Liver (tissue), 9 donors: ENCODE results near the gene SPRN. TPM values are rescaled to one million over a fixed set of nuclear protein-coding genes. Genes with fewer than 3 reads are reported as not detected.

Source experiments
- DNase-seq: peaks from one replicate; pipeline ENCODE4 v3.0.0-alpha.2; 2017; ENCODE audit warnings: low spot score
- H3K27ac ChIP-seq, 2 donors: one replicate each; pipeline ENCODE4 v1.7.0; 2013; ENCODE audit warnings: inconsistent platforms in 2 of 2, low read length in 2 of 2, control low read depth in 1 of 2, low read depth in 1 of 2, mild to moderate bottlenecking in 1 of 2
- H3K27me3 ChIP-seq, 4 donors: one replicate each; pipeline versions ENCODE4 v1.6.1 to v1.7.0; 2013; ENCODE audit warnings: low read length in 3 of 4, inconsistent platforms in 1 of 4, mild to moderate bottlenecking in 1 of 4, moderate library complexity in 1 of 4; ENCODE audit not compliant: control insufficient read depth in 4 of 4, insufficient read depth in 4 of 4
- H3K36me3 ChIP-seq, 4 donors: one replicate each; pipeline versions ENCODE4 v1.6.1 to v1.7.0; 2013; ENCODE audit warnings: low read length in 3 of 4, mild to moderate bottlenecking in 3 of 4, low read depth in 1 of 4, moderate library complexity in 1 of 4; ENCODE audit not compliant: control insufficient read depth in 4 of 4, insufficient read depth in 3 of 4
- H3K4me1 ChIP-seq, 4 donors: one replicate each; pipeline versions ENCODE4 v1.6.1 to v1.7.0; 2013; ENCODE audit warnings: low read length in 3 of 4, mild to moderate bottlenecking in 3 of 4, moderate library complexity in 1 of 4; ENCODE audit not compliant: control insufficient read depth in 4 of 4, insufficient read depth in 4 of 4
- H3K4me3 ChIP-seq, 3 donors: one replicate each; pipeline versions ENCODE4 v1.6.1 to v1.7.0; 2013; ENCODE audit warnings: low read length in 3 of 3, control low read depth in 1 of 3, low read depth in 1 of 3, mild to moderate bottlenecking in 1 of 3
- H3K9ac ChIP-seq, 2 donors: one replicate each; pipeline ENCODE4 v1.7.0; 2013; ENCODE audit warnings: low read length in 2 of 2, mild to moderate bottlenecking in 2 of 2, moderate library complexity in 2 of 2, control low read depth in 1 of 2, low read depth in 1 of 2
- H3K9me3 ChIP-seq, 4 donors: one replicate each; pipeline versions ENCODE4 v1.6.1 to v1.7.0; 2013; ENCODE audit warnings: low read length in 3 of 4; ENCODE audit not compliant: control insufficient read depth in 4 of 4
- ATF3 ChIP-seq: IDR thresholded peaks from 2 replicates; pipeline ENCODE4 v1.6.1; 2016; ENCODE audit warnings: antibody characterized with exemption
- CTCF ChIP-seq: fragments of 150-350 bp; IDR thresholded peaks from 2 replicates; pipeline ENCODE4 v1.5.1; 2017; ENCODE audit warnings: improper control_type of control experiment, low read depth, low read length; ENCODE audit not compliant: missing input control
- EGR1 ChIP-seq, 2 donors: IDR thresholded peaks; 2 replicates each; pipeline ENCODE4 v1.6.1; 2016 to 2018; ENCODE audit warnings: antibody characterized with exemption in 2 of 2, low read depth in 2 of 2
- FOXA1 ChIP-seq: IDR thresholded peaks from 2 replicates; pipeline ENCODE4 v1.6.1; 2016; ENCODE audit warnings: antibody characterized with exemption
- FOXA2 ChIP-seq: IDR thresholded peaks from 2 replicates; pipeline ENCODE4 v1.6.1; 2016; ENCODE audit warnings: antibody characterized with exemption
- HNF4G ChIP-seq: IDR thresholded peaks from 2 replicates; pipeline ENCODE4 v1.6.1; 2016; ENCODE audit warnings: antibody characterized with exemption
- MAX ChIP-seq: IDR thresholded peaks from 2 replicates; pipeline ENCODE4 v1.6.1; 2016; ENCODE audit warnings: antibody characterized with exemption
- NR2F2 ChIP-seq: IDR thresholded peaks from 2 replicates; pipeline ENCODE4 v1.6.1; 2016; ENCODE audit warnings: antibody characterized with exemption
- RAD21 ChIP-seq, 2 donors: IDR thresholded peaks; 2 replicates each; pipeline ENCODE4 v1.6.1; 2016; ENCODE audit warnings: antibody characterized with exemption in 2 of 2, mild to moderate bottlenecking in 2 of 2
- RXRA ChIP-seq, 2 donors: IDR thresholded peaks; 2 replicates each; pipeline ENCODE4 v1.6.1; 2017 to 2018; ENCODE audit warnings: antibody characterized with exemption in 2 of 2, mild to moderate bottlenecking in 1 of 2
- SP1 ChIP-seq: IDR thresholded peaks from 2 replicates; pipeline ENCODE4 v1.6.1; 2018; ENCODE audit warnings: antibody characterized with exemption, mild to moderate bottlenecking
- TAF1 ChIP-seq: conservative IDR thresholded peaks from 2 replicates; pipeline ENCODE4 v1.6.1; 2016; ENCODE audit warnings: antibody characterized with exemption, mild to moderate bottlenecking
- ZBTB33 ChIP-seq: IDR thresholded peaks from 2 replicates; pipeline ENCODE4 v1.6.1; 2016; ENCODE audit warnings: antibody characterized with exemption
- WGBS: extraction: QIAGEN DNeasy Blood & Tissue Kit; methylation state at CpG from one replicate; pipeline ENCODE4 v1.1.7; 2013; 5-methylcytosine and 5-hydroxymethylcytosine counted together
- polyA plus RNA-seq, 2 donors: library from polyadenylated mRNA; stranded (reverse) in 1 of 2; unstranded in 1 of 2; fragments of 200-250 nt in 1 of 2; fragments of >200 nt in 1 of 2; fragmentation: Nextera tagmentation in 1 of 2; extraction: Ambion mirVana in 1 of 2; gene quantifications; one replicate each; pipeline versions ENCODE4 v1.2.1 to v1.2.3, GENCODE V29; 2013 to 2015
- total RNA-seq, 2 donors: library from RNA; depleted of rRNA; stranded (reverse); fragments of >200 nt; gene quantifications; one replicate each; pipeline ENCODE4 v1.2.3, GENCODE V29; 2014
- donor health status: healthy.
- donor health status: healthy.
- donor health status: healthy.
- donor health status: healthy.
- donor health status: healthy.

Gene SPRN
- total and polyA plus RNA-seq, 4 donors: 1.3 to 36.4 TPM; not detected in 2

- no peak for DNase-seq
- Histone ChIP-seq H3K9me3 (no peaks in the 10 kb centered on the region), H3K27me3 (no peaks in the 10 kb centered on the region), H3K9ac (no peak overlapping the region), H3K4me1 (no peaks in the 10 kb centered on the region), H3K4me3 (no peak overlapping the region), H3K36me3 (peaks cover 6 to 45% (median 25%) of the 10 kb centered on the region in 4 donors), H3K27ac (no peak overlapping the region)
- TF ChIP-seq FOXA2 (no peak), CTCF (no peak), FOXA1 (no peak), RAD21 (IDR thresholded peaks at IDR 0.05) (no peak), RXRA (IDR thresholded peaks at IDR 0.05) (no peak), MAX (no peak), ZBTB33 (no peak), SP1 (no peak), HNF4G (no peak), TAF1 (no peak), EGR1 (IDR thresholded peaks at IDR 0.05; ENCODE audit: low read depth in 2 of 2) (no peak), NR2F2 (no peak), ATF3 (no peak)
- WGBS: 97% methylated on average over 21 of the region's 21 CpGs
These were observed 22.3 kb downstream of the SPRN start for GRCh38 chr10:133401981-133402725.

GRCh38 chr10:133401500-133401899 lies 22.9 kb downstream of the SPRN start:
- Histone ChIP-seq H3K27ac (no peak overlapping the region), H3K27me3 (no peaks in the 10 kb centered on the region), H3K4me1 (no peaks in the 10 kb centered on the region), H3K9me3 (no peaks in the 10 kb centered on the region), H3K9ac (no peak overlapping the region), H3K36me3 (peaks cover 6 to 45% (median 26%) of the 10 kb centered on the region in 4 donors), H3K4me3 (no peak overlapping the region)
- no peak for DNase-seq
- 97% methylated on average over 12 of the region's 12 CpGs for WGBS
- TF ChIP-seq MAX: no peak
- no peak for TF ChIP-seq ATF3
- no peak for TF ChIP-seq HNF4G
- no peak for TF ChIP-seq ZBTB33
- no peak for TF ChIP-seq RAD21 (IDR thresholded peaks at IDR 0.05)
- no peak for TF ChIP-seq RXRA (IDR thresholded peaks at IDR 0.05)
